ENCODE data around the gene ZNF414. TPM values are rescaled to one million over a fixed set of nuclear protein-coding genes. Genes with fewer than 3 reads are reported as not detected.

ZNF414 gene
- total RNA-seq, 1 donor from 2014 or later: 2.0 TPM

GRCh38 chr19:8461891-8462290, 52.1 kb downstream of the ZNF414 start:
- no peak for DNase-seq

GRCh38 chr19:8461376-8461775, 52.6 kb downstream of the ZNF414 start:
- DNase-seq: no peak

- DNase-seq: no peak
These were observed 53.3 kb downstream of the ZNF414 start for GRCh38 chr19:8460516-8461298.

Other genes starting within 250 kb of the ZNF414 start
- gene CD320, start 205.8 kb downstream of the ZNF414 start, total RNA-seq: 38.8 and 57.5 TPM in 2 replicates
- 10.2 and 11.7 TPM in 2 replicates for gene NDUFA7, start 192.8 kb downstream of the ZNF414 start, total RNA-seq
- 278 and 408 TPM in 2 replicates for gene RPS28, start 192.7 kb downstream of the ZNF414 start, total RNA-seq
- gene KANK3, start 170.9 kb downstream of the ZNF414 start, total RNA-seq: 156 and 179 TPM in 2 replicates
- gene ANGPTL4, start 150.0 kb downstream of the ZNF414 start, total RNA-seq: 4.3 and 8.7 TPM in 2 replicates
- gene RAB11B, start 123.8 kb downstream of the ZNF414 start, total RNA-seq: 34.5 and 124 TPM in 2 replicates
- 165 and 247 TPM in 2 replicates for gene MARCHF2, start 100.9 kb downstream of the ZNF414 start, total RNA-seq
- gene HNRNPM, start 69.2 kb downstream of the ZNF414 start, total RNA-seq: 58.7 and 126 TPM in 2 replicates
- gene PRAM1, start 11.5 kb downstream of the ZNF414 start, total RNA-seq: not detected in 2 replicates
- gene MYO1F, start 63.3 kb upstream of the ZNF414 start, total RNA-seq: 0.14 and 0.34 TPM in 2 replicates
- 4.8 and 13.8 TPM in 2 replicates for gene ADAMTS10, start 96.5 kb upstream of the ZNF414 start, total RNA-seq
- gene NFILZ, start 116.5 kb upstream of the ZNF414 start, total RNA-seq: not detected in 2 replicates
- gene ACTL9, start 184.6 kb upstream of the ZNF414 start, total RNA-seq: not detected in 2 replicates
- gene OR2Z1, start 207.5 kb upstream of the ZNF414 start, total RNA-seq: not detected in 2 replicates

Measured in dermis blood vessel endothelial cell (primary cell).